RWPE1 (cell line): ENCODE data around the gene TRPC4AP.

Experiments
- CTCF ChIA-PET: fragments of 350-600 bp; sonication (Branson Sonifier 250); formaldehyde crosslinking; extraction: SDS; loops from one replicate; lab custom pipeline; 2021; lab: Yijun Ruan, JAX
- POLR2A ChIA-PET: fragments of 400-600 bp; formaldehyde crosslinking; extraction: SDS; loops from one replicate; lab custom pipeline; 2020; ENCODE audit warnings: antibody characterized with exemption; ENCODE audit not compliant: low non-redundant PET; lab: Yijun Ruan, JAX
- DNase-seq: peaks from one replicate; pipeline ENCODE4 v3.0.0; 2012; ENCODE audit warnings: low spot score
- H3K27ac ChIP-seq: fragments of 450-650 bp; 2 replicates; pipeline ENCODE4 v1.5.1; 2017
- CTCF ChIP-seq: fragments of 450-650 bp; conservative IDR thresholded peaks from 2 replicates; pipeline ENCODE4 v1.5.1; 2017; ENCODE audit warnings: low read depth, mild to moderate bottlenecking

The TRPC4AP gene

GRCh38 chr20:34971561-34972235 is 120.9 kb downstream of the TRPC4AP start:
- ChIA-PET POLR2A (no interaction called here), CTCF (interaction anchor here (0.6 to 0.9 kb wide), 4 partner anchors 14 to 117 kb away, joined by 3 to 5 read pairs (median 3); no protein-coding TSS in a partner anchor)
- DNase-seq = no peak
- TF ChIP-seq CTCF = no peak
- no peak overlapping the region for H3K27ac ChIP-seq

- CTCF ChIA-PET = interaction anchor here (0.6 to 0.7 kb wide), 2 partner anchors 85 to 122 kb away, joined by 3 to 6 read pairs; no protein-coding TSS in a partner anchor
- POLR2A ChIA-PET = interaction anchor here (0.5 kb wide), 1 partner anchor 94 kb away, joined by 4 read pairs; no protein-coding TSS in a partner anchor
- TF ChIP-seq CTCF = no peak
- no peak for DNase-seq
- no peak overlapping the region for H3K27ac ChIP-seq
Observed at GRCh38 chr20:34970846-34971560, 121.6 kb downstream of the TRPC4AP start.

- ChIA-PET CTCF (interaction anchor here (0.6 to 0.7 kb wide), 2 partner anchors 84 to 122 kb away, joined by 3 to 6 read pairs; no protein-coding TSS in a partner anchor), POLR2A (interaction anchor here (0.5 kb wide), 1 partner anchor 93 kb away, joined by 4 read pairs; no protein-coding TSS in a partner anchor)
- no peak for TF ChIP-seq CTCF
- no peak for DNase-seq
- H3K27ac ChIP-seq = no peak overlapping the region
Observed at GRCh38 chr20:34970193-34970840, 122.3 kb downstream of the TRPC4AP start.

- H3K27ac ChIP-seq = no peak overlapping the region
- ChIA-PET POLR2A (no interaction called here), CTCF (interaction anchor here (0.8 to 1.2 kb wide), 3 partner anchors 10 to 1668 kb away, joined by 3 to 8 read pairs (median 5); partner anchors contain the start of genes GSS and MYH7B)
- DNase-seq = no peak
- TF ChIP-seq CTCF = no peak
Observed at GRCh38 chr20:34968042-34968775, 124.4 kb downstream of the TRPC4AP start.

GRCh38 chr20:34967421-34967820 is 125.2 kb downstream of the TRPC4AP start:
- TF ChIP-seq CTCF = no peak
- no peak for DNase-seq
- H3K27ac ChIP-seq = no peak overlapping the region
- POLR2A ChIA-PET = no interaction called here
- CTCF ChIA-PET = interaction anchor here (0.6 to 1.2 kb wide), 4 partner anchors 9 to 1669 kb away, joined by 3 to 8 read pairs (median 4); partner anchors contain the start of genes GSS and MYH7B

- H3K27ac ChIP-seq = no peak overlapping the region
- TF ChIP-seq CTCF = no peak
- no peak for DNase-seq
- CTCF ChIA-PET = no interaction called here
- POLR2A ChIA-PET = no interaction called here
Observed at GRCh38 chr20:34965051-34965450, 127.6 kb downstream of the TRPC4AP start.
